Progenitor cell of endocrine pancreas (in vitro differentiated cells): ENCODE data around the gene CENPP. TPM values are rescaled to one million over a fixed set of nuclear protein-coding genes. Genes with fewer than 3 reads are reported as not detected.

Source experiments
- DNase-seq: peaks from one replicate; pipeline ENCODE4 v3.0.0; 2021; ENCODE audit warnings: low spot score; ENCODE audit not compliant: unreplicated experiment
- H3K27ac Mint-ChIP-seq: 2 replicates; pipeline ENCODE4 v1.8.0; 2021; ENCODE audit warnings: mild to moderate bottlenecking, moderate library complexity, mixed read lengths
- H3K27me3 Mint-ChIP-seq: 2 replicates; pipeline ENCODE4 v1.8.0; 2021; ENCODE audit warnings: mixed read lengths
- H3K36me3 Mint-ChIP-seq: 2 replicates; pipeline ENCODE4 v1.8.0; 2022; ENCODE audit warnings: mixed read lengths; ENCODE audit not compliant: insufficient read depth
- H3K4me1 Mint-ChIP-seq: 2 replicates; pipeline ENCODE4 v1.8.0; 2021; ENCODE audit warnings: low read depth, mixed read lengths
- H3K4me3 Mint-ChIP-seq: 2 replicates; pipeline ENCODE4 v1.8.0; 2021; ENCODE audit warnings: low read depth, mild to moderate bottlenecking, moderate library complexity, mixed read lengths
- H3K9me3 Mint-ChIP-seq: 2 replicates; pipeline ENCODE4 v1.8.0; 2021; ENCODE audit warnings: low read depth, mixed read lengths
- total RNA-seq: library from RNA; stranded (reverse); gene quantifications from 2 replicates; pipeline ENCODE4 v1.2.1, GENCODE V29; 2021
- TF ChIP-seq, protein P1 (sequence below): fragments of 200-600 bp; sonication (generic); IDR thresholded peaks from one replicate; pipeline ENCODE4 v1.5.0; 2021; ENCODE audit warnings: antibody characterized with exemption, mild to moderate bottlenecking; ENCODE audit not compliant: unreplicated experiment

The CENPP gene
- total RNA-seq, 1 donor from 2014 or later: 5.0 TPM

DNA sequence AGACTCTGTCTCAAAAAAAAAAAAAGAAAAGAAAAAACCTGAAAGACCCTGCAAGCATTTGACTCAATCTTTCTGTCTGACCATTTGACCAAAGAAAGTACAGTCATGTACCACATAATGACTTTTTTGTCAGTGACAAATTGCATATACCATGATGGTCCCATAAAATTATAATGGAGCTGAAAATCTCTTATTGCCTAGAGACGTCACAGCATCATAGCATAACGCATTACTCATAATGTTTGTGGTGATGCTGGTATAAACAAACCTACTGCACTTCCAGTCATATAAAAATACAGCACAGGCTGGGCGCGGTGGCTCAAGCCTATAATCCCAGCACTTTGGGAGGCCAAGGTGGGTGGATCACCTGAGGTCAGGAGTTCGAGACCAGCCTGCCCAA lies 199.6 kb downstream of the CENPP start:
- Mint-ChIP-seq H3K27ac (no peak overlapping the region), H3K27me3 (no peaks in the 10 kb centered on the region), H3K4me1 (peaks cover 3% of the 10 kb centered on the region), H3K9me3 (no peaks in the 10 kb centered on the region), H3K36me3 (no peaks in the 10 kb centered on the region), H3K4me3 (no peak overlapping the region)
- TF ChIP-seq, protein P1, sequence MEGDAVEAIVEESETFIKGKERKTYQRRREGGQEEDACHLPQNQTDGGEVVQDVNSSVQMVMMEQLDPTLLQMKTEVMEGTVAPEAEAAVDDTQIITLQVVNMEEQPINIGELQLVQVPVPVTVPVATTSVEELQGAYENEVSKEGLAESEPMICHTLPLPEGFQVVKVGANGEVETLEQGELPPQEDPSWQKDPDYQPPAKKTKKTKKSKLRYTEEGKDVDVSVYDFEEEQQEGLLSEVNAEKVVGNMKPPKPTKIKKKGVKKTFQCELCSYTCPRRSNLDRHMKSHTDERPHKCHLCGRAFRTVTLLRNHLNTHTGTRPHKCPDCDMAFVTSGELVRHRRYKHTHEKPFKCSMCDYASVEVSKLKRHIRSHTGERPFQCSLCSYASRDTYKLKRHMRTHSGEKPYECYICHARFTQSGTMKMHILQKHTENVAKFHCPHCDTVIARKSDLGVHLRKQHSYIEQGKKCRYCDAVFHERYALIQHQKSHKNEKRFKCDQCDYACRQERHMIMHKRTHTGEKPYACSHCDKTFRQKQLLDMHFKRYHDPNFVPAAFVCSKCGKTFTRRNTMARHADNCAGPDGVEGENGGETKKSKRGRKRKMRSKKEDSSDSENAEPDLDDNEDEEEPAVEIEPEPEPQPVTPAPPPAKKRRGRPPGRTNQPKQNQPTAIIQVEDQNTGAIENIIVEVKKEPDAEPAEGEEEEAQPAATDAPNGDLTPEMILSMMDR: no peak
- no peak for DNase-seq

DNA sequence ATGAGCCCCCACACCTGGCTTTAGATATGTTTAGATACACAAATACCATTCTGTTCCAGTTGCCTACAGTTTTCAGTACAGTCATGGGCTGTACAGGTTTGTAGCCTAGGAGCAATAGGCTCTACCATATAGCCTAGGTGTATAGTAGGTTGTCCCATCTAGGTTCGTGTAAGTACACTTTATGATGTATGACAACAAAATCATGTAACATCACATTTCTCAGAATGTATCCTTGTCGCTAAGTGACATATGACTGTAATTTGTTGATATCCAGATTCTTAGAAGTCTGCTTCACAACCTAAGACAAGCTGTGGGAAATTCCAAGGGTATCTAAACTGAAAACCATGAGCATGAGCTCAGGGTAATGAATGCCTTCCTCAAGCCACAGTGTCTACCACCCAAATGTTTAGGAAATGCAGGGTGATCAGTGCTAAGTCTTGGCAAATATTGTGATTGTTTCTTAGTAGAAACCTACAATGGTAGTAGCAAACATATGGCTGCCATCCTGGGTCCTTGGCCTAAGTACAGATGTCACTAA lies 201.6 kb downstream of the CENPP start:
- no peaks in the 10 kb centered on the region for H3K9me3 Mint-ChIP-seq
- H3K4me3 Mint-ChIP-seq: no peak overlapping the region
- H3K27me3 Mint-ChIP-seq: no peaks in the 10 kb centered on the region
- no peak overlapping the region for H3K27ac Mint-ChIP-seq
- no peaks in the 10 kb centered on the region for H3K36me3 Mint-ChIP-seq
- TF ChIP-seq, protein P1: no peak
- H3K4me1 Mint-ChIP-seq: peaks cover 3% of the 10 kb centered on the region
- no peak for DNase-seq

GRCh38 chr9:92527832-92528521 lies 202.2 kb downstream of the CENPP start:
- Mint-ChIP-seq H3K36me3 (no peaks in the 10 kb centered on the region), H3K9me3 (no peaks in the 10 kb centered on the region), H3K27me3 (no peaks in the 10 kb centered on the region), H3K27ac (no peak overlapping the region), H3K4me3 (no peak overlapping the region), H3K4me1 (peaks cover 3% of the 10 kb centered on the region)
- TF ChIP-seq, protein P1: no peak
- no peak for DNase-seq

- H3K4me3 Mint-ChIP-seq: no peak overlapping the region
- TF ChIP-seq, protein P1: no peak
Measured at GRCh38 chr9:92528522-92528849, 202.7 kb downstream of the CENPP start.

DNA sequence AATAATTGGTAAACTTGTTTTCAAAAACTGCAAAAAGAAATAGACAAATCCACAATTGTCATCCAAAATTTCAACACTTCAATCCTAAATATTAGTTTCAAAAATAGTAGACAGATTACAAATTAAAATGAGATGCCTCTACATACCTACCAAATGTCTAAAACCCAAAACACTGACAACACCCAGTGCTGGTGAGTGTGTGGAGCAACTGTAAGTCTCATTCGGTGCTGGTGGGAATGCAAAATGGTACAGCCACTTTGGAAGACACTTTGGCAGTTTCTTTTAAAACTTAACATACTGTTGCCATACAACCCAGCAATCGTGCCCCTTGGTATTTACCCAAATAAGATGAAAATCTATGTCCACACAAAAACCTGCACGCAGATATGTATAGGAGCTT lies 203.4 kb downstream of the CENPP start:
- H3K36me3 Mint-ChIP-seq: no peaks in the 10 kb centered on the region
- no peaks in the 10 kb centered on the region for H3K9me3 Mint-ChIP-seq
- H3K27ac Mint-ChIP-seq: no peak overlapping the region
- TF ChIP-seq, protein P1: no peak
- H3K4me1 Mint-ChIP-seq: no peaks in the 10 kb centered on the region
- no peak for DNase-seq
- no peaks in the 10 kb centered on the region for H3K27me3 Mint-ChIP-seq
- H3K4me3 Mint-ChIP-seq: no peak overlapping the region

More at GRCh38 chr9:92528522-92528849, 202.7 kb downstream of the CENPP start:
- no peak overlapping the region for H3K27ac Mint-ChIP-seq
- no peaks in the 10 kb centered on the region for H3K27me3 Mint-ChIP-seq
- H3K4me1 Mint-ChIP-seq: peaks cover 1% of the 10 kb centered on the region
- no peaks in the 10 kb centered on the region for H3K36me3 Mint-ChIP-seq
- H3K9me3 Mint-ChIP-seq: no peaks in the 10 kb centered on the region
- DNase-seq: no peak
